ELR (cell line): Measurements from ENCODE around the gene CLCNKA.
A peak's percentile ranks its signal among the peaks of the same experiment; 100 is the strongest.
"Not testable (repeated sequence)": the region's sequence is repeated elsewhere in the genome, so short reads cannot be mapped to it uniquely, and the experiment has no call there.

Experiments used
- DNase-seq: peaks from one replicate; pipeline ENCODE4 v3.0.0-alpha.2; 2015; ENCODE audit warnings: low read depth

CLCNKA gene

DNA sequence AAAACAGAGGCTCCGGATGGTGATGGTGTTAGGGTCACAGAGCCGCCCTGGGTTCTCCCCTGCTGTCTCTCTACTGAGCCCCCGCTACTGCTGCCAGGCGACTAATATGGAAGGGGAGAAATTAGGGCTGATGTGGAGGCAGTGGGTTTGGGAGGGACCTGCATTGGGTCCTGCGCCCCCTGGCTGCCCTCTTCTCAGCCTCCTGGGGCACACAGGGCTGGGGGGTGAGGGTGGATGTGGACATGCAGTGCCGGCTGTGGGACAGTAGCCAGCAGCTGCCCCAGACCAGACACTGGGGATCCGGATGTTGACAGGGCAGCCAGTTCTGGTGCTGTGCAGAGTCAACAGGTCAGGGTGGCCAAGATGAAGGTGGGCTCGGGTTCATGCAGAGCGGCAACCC, 20.3 kb downstream of the CLCNKA start:
- no peak for DNase-seq

GRCh38 chr1:16042654-16043053, 20.8 kb downstream of the CLCNKA start:
- not testable (repeated sequence) for DNase-seq

GRCh38 chr1:16043521-16043920, 21.7 kb downstream of the CLCNKA start, which contains the start of gene CLCNKB:
Gene CLCNKB, plus strand, starts transcription at chr1:16043782. Its CDS starts 711 bp downstream, at chr1:16044493.
- no peak for DNase-seq

DNA sequence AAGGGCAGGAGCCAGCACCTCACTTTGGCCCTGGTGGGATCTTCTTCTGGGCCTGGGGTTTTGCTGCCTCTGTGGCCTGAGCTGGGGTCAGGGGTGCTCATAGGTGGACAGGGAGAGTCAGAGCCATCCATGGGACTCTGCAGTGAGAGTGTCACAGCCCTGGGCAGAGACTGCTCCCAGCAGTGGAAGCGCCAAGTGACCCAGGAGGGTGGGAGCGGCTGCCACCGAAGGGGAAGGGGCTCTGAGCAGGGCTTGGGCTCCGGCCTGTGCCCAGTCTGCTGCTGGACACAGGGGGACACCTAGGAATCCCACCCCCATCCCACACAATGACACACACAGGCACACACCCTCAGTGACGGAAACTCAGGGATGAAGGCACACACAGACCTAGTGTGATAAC, 22.1 kb downstream of the CLCNKA start:
- no peak for DNase-seq

DNA sequence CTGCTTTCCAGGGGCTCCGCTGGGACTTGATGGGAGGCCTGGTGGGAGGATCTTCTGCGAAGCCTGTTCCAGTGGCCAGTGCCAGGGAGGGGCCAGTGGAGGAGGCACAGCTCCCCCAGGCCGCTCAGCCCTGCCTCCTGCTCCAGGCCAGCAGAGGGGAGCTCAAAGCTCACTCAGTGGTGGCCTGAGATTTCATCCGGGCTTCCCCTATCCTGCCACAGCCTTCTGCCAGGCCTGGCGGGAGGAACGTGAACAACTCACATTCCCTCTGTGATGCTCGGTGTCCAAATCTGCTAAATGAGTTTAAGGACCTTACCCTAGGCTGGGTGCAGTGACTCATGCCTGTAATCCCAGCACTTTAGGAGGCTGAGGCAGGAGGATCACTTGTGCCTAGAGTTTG, 25.0 kb downstream of the CLCNKA start:
- DNase-seq, result no peak

GRCh38 chr1:16047791-16048475, 26.1 kb downstream of the CLCNKA start:
- DNase-seq, result no peak

GRCh38 chr1:16048573-16049189, 26.8 kb downstream of the CLCNKA start:
- DNase-seq, result peak; percentile 33

GRCh38 chr1:16050328-16050727, 28.5 kb downstream of the CLCNKA start:
- DNase-seq, result no peak

DNA sequence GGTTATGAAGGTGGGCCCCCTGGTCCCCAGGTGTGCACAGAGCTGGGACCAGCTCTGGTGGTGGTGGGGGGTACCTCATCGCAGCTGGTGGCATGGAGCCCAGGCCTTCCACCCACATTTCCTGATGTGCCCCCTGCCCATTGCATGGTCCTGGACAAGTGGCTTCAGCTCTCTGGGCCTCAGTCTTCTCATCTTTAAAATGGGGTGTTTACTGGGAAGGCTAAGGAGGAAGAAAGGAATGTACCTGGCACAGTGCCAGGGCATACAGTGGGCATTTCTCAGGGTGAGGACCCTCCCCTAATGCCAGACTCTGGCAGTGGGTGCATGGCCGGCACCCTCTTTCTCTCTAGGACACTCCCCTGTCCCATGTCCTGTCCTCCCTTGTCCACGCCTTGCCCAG, 29.2 kb downstream of the CLCNKA start:
- DNase-seq, result no peak

DNA sequence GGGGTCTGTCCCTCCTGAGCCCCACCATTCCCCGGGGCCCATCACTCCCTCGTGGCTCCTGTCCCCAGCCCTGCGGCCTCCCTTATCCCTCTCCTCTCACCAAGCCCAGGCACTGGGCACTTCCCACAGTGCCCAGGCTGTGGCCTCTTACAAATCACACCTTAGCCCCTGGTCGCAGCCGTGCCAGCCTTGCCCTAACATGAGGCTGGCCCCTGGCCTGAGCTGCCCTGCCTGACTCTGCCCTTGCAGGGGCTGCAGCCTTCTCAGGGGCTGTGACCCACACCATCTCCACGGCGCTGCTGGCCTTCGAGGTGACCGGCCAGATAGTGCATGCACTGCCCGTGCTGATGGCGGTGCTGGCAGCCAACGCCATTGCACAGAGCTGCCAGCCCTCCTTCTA, 30.1 kb downstream of the CLCNKA start:
- not testable (repeated sequence) for DNase-seq

GRCh38 chr1:16053781-16054502, 32.1 kb downstream of the CLCNKA start:
- no peak for DNase-seq

DNA sequence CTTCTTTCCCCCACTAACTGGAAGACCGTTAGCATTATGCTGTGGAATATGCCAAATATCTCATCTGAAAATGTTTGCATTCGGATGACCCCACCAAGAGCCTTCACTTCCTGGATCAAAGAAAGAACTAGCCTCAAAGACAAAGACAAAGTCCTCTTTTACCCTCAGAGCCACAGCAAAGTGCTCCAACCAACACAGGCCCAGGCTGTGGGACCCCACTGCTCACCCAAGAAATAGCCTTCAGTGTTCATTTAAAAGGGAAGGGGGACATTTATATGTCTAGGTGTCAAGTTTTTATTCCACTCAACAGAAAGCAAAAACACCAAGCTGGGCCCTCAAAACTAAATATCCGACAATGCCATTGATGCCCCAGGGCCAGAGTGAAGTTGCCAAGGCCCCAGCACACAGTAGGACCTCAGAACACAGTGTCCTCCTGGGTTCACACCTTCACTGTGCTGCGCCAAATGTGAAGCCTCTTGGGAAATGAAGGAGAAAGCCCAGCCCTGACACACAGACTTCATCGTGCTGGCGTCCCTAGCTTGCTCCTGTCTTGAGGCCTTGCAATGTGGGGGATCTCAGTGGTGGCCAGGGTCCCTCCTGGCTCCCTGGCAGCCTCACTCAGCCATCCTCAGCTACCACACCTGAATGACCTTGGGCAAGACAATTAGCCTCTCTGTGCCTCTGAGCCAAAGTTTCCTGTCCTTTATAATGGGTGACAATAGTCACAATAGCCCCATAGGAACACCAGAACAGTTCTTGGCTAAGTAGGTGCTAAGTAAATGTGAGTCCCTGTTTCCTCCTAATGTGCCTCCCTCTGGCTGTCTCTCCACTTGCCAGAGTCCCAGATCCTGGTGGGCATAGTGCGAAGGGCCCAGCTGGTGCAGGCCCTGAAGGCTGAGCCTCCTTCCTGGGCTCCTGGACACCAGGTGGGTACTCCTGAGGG, 33.0 kb downstream of the CLCNKA start:
- no peak for DNase-seq

DNA sequence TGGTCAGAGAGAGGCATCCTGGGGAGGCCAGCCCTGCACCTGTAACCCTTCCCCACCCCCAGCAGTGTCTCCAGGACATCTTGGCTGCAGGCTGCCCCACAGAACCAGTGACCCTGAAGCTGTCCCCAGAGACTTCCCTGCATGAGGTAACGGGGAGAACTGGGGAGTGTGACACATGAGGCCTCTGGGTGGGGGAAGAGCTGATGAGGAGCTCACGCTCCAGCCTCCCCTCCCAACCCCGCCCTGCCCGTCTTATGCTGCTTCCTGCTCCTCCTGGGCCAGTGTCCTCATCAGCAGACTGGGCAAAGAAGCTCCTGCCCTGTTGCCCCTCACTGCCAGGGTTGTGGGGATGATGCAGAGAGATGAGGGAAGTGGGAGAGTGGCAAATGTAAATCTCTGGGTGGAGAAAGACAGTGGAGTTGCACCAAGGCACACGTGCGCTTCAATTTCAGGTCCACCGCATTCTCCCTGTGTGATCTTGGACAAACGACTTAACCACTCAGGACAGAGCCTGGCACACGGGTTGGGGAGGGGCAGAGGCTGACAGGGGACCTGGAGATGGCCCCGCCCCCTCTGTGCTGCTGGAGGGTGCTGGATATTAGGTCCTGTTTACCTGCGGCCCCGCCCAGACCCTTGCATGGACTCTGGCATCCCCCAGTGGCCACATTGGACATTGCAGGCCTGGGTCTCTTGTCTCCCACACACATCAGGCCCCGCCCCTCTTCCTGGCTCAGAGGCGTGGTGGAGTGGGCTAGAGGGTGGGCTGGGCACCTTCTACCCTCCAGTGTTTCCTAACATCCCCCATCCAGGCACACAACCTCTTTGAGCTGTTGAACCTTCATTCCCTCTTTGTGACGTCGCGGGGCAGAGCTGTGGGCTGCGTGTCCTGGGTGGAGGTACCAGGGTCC, 34.0 kb downstream of the CLCNKA start:
- DNase-seq, result peak; percentile 79

GRCh38 chr1:16056521-16056912, 34.7 kb downstream of the CLCNKA start:
- DNase-seq, result not testable (repeated sequence)

DNA sequence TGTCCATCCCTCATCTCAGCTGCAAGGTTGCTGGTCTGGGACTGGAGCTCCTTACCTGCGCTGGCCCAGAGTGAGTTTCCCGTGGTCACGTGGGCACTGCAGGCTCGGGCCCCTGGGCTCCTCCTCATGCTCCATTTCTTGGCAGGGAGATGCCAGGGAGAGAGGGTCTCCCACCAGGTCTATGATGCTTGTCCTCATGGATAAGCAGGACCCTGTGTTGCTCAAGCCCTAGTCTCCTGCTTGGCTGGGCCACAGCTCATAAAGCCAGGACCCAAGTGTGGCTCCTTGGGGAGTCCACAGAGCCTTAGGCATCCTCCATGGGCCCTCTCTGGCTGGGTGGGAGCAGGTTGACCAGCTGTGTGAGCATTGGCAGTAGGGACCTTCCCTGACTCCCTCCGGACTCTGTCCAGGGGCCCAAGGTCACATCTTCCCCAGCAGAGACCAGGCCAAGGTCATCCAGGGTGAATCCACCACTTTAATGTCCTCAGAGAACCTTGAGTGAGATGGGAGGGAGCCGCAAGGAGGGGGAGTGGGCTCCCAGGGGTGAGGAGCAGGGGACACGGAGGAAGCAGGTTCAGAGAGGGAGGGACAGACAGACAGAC, 35.6 kb downstream of the CLCNKA start:
- DNase-seq, result not testable (repeated sequence)

DNA sequence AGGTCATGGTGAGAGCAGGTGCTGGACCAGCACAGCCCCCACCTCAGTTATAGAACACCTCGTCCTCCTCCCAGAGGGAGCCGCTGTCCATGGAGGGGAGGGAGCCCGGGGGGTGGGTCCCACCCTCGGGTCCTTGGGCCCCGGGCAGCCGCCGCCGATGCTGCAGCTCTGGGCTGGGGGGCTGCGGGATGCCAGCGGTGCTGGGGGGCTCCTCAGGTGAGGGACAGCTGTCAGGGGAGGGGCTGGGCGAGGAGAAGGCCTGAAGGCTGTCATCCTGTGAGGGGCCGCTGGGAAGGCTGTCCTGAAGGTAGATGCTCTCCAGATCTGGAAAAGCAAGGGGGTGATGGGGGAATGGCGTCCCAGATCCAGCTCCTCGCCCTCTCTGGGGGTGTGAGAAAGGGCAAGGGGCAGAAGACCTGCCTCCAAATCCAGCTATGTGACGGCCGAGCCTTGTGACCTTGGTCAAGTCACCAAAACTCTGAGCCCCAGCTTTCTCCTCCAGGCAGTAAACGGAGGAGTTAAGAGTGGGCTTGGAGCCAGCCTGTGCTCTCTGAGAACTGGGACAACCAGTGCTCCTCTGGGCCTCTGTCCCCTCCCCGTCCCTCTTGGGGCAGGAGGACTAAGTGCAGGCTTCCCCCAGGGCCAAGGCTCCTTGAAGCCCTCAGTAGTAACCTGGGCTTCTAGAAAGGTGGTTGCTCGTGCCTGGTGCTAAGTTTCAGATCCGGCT, 36.7 kb downstream of the CLCNKA start:
- DNase-seq, result not testable (repeated sequence)

- no peak for DNase-seq
Measured at GRCh38 chr1:16061266-16061665, 39.4 kb downstream of the CLCNKA start.

DNA sequence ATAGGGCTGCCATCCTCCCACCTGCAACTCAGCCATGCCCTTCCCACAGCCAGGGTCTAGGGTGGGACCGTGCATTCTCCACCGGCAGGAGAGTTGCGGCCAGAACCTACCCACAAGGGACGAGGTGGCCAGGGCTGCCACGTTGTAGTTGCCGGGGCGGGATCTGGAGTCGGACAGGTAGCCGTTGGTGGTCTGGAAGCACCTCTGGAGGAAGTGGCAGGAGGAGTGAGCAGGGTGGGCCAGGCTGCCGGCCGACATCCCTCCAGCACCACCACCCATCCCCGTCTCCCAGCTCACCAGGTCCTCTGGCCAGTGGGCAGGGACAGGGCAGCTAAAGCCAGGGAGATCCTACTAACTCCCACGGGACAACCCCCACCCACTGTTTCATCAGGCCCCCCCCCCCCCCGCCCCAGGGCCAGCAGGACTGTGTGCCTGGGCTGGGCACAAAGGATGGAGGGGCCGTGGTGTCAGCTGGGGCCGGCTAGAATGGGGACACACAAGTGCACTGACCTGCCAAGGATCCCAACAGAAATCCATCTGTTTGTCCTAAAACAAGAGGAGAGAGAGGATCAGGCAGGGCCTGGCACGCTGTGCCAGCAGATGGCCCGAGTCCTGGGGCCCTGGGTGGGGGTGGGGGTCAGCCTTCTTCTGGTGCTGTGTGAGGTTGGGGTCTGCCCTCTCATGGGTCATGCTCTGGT, 40.3 kb downstream of the CLCNKA start:
- not testable (repeated sequence) for DNase-seq

DNA sequence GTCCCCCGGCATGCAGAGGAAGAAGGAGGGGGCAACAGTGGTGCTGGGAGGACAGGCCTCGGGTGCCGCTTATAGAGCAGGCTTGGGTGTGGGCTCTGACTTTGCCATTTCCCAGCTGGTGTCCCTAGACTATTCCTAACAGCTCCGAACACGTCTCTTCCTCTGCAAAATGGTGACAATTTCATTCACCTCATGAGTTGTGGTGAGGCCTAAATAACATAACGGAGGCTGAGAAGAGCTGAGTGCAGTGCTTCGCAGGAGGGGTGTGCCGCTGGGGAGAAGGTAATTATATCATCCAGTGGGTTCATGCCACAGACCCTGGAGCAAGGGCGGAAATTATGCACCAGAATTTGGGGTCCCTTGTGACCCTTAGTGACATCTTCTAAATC, 40.8 kb downstream of the CLCNKA start:
- DNase-seq, result not testable (repeated sequence)
